NCI-H2171 treated with DMSO at 0.1 percent for 48 hours (cell line): ENCODE results near the gene KCNIP1.

Source experiments
- DNase-seq: peaks from one replicate; lab custom pipeline; 2025; lab: John Stamatoyannopoulos, UW

The KCNIP1 gene

DNA sequence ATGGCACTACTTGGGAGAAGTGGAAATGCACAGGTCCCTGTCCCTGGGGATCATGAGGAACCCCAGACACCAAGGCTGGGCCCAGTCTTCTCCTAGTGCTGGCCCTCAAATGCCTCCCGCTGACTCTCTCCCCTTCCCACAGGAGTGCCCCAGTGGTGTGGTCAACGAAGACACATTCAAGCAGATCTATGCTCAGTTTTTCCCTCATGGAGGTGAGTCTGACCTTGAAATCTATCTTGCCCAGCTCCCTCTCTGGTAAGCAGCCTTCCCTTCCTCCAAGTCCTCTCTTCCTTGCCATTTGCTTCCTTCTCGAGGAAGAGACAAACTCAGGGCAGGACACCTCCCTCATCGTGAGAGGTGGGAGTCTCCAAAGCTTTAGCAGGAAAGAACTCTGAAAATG, 216.4 kb downstream of the KCNIP1 start:
- no peak for DNase-seq

DNA sequence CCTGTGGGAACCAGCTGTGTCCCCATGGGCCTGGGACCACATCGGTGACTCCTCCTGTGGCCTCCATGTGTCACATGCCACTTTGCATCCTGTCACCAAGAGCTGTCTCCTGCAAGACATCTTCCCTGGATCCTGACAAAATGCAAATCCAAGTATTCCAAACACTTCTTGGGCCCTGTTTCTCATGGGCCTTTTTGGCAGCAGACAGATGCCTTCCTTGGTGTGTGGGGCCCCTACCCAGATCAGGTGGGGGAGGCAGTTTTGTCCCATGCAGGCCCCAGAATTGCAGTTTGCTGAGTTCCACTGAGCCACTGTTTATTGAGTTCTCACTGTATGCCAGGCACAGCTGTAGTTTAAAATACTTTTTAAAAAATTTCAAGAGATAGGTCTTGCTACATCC, 217.2 kb downstream of the KCNIP1 start:
- DNase-seq, result no peak

DNA sequence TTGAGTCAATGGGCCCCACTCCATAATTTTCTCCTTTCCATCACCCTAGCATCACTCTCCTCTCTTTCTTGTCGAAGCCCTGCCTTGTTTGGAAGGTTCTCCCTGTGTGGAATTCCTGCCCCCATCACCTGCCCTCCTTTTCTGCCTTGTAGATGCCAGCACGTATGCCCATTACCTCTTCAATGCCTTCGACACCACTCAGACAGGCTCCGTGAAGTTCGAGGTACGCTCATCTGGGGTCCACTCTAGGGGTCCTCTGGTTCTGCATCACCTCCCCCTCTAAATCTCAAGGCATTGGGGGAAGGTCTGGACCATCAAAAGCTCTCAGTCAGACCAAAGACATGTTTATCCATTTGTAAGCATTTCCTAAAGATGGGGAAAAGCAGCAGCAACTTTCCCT, 217.9 kb downstream of the KCNIP1 start:
- DNase-seq, result no peak

DNA sequence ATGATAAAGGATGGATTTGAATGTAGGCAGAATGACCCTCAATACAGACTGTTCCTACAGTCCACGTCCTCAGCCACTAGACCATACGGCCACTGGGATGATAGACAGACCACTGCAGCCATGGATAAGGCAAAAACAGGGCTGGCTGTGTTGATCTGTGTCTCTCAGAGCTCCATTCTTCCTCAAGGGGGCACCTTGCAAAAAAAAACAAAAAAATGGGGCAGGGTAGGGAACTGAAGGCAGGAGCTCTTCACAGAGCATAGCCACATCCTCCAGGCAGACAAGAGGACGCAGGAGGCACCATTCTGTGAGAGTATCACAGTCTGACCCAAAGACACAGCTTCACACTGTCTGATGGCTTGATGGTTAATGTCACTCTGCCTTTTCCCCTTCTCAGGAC, 218.5 kb downstream of the KCNIP1 start:
- no peak for DNase-seq

DNA sequence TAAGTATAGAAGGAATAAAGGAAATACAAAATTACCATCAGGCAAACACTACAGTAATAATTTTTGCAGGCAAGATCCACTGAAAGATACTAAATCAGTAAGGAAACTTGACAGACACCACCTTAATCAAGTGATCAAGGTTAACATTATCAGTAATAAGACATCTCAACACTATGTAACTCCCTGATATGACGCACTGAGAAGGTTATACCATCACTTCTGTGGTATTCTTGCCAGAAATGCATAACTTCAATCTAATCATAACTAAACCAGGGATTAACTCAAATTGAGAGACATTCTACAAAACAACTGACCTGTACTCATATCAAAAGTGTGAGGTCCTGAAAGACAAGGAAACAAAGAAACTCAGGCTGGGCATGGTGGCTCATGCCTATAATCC, 227.2 kb downstream of the KCNIP1 start:
- DNase-seq, result no peak

DNA sequence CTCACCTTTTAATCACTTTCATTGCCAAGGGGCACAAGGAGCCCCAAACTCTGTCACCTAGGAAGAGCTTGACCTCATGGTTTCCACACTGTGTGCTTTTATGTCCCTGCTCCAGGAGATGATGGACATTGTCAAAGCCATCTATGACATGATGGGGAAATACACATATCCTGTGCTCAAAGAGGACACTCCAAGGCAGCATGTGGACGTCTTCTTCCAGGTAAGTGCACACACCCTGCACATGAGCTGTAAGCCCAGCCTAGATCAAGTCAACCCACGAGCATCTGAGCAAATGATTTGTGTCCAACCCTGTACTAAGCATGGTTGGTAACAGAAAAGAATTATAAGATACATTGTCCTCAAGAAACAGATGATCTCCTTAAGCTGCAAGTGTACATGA, 228.9 kb downstream of the KCNIP1 start:
- no peak for DNase-seq

DNA sequence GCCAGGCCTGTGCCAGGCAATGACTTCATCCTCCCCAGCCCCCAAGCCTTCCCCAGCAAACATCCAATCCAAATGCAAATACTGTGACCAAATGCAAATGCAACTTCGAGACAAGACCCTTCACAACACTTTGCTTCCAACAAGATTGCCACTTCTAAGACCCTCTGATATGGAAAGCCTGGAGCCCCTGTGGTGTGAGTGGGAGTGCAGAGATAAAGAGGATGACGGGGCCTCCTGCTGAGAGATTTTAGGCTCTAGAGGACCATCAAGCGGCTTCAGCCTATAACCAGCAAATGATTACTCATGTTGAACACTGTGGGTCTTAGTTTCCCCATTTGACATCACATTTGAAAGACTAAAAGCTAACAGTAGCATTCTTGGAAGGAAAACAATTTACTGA, 233.1 kb downstream of the KCNIP1 start:
- DNase-seq, result no peak

DNA sequence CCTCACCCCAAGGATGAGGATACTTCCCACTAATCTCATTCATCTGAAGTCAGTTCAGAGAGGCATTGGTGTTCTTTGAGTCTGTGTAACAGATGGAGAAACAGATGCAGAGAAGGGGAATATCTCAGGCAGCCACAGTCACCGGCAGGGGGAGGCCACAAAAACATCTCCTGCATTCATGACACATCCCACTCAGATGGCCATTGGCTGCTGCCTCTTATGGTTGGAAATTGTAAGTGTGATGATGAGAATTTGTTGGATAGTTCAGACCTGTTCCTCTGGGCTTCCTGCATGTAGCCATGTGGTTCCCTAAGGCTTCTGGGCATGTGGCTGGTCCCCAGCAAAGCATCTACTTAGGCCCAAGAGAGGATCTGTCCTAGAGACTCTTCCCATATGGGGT, 233.8 kb downstream of the KCNIP1 start:
- peak; percentile 39 for DNase-seq

DNA sequence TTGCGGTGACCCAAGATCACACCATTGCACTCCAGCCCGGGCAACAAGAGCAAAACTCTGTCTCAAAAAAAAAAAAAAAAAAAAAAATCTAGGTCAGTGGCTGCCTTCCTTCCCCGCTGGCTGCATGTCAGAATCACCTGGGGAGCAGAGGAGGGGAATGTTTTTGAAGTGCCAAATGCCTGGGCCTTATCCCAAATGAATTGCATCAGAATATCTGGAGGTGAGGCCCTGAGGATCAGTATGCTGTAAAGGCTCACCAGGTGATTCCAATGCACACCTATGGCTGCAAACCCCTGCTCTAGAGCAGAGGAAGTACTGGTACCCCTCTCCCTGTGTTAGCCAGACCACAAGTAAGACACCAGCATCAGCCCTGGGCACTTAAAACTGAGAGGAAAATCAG, 235.0 kb downstream of the KCNIP1 start:
- DNase-seq, result no peak

DNA sequence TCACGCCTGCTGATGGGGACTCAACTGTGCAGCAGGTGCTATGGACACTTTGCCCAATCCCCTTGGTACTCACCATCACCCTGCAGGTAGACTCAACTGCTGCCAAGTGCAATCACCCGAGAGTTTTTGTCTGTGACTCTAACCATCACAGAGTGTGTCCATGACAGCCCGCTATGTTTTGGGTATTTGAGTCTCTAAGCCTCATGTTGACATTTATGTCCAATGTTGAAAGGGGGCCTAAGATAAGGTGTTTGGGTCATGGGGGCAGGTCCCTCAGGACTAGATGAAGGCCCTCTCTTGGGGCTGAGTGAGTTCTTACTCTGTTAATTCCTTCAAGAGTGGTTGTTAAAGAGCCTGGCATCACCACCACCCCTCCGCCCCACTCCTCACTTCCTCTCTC, 235.6 kb downstream of the KCNIP1 start:
- DNase-seq, result no peak

DNA sequence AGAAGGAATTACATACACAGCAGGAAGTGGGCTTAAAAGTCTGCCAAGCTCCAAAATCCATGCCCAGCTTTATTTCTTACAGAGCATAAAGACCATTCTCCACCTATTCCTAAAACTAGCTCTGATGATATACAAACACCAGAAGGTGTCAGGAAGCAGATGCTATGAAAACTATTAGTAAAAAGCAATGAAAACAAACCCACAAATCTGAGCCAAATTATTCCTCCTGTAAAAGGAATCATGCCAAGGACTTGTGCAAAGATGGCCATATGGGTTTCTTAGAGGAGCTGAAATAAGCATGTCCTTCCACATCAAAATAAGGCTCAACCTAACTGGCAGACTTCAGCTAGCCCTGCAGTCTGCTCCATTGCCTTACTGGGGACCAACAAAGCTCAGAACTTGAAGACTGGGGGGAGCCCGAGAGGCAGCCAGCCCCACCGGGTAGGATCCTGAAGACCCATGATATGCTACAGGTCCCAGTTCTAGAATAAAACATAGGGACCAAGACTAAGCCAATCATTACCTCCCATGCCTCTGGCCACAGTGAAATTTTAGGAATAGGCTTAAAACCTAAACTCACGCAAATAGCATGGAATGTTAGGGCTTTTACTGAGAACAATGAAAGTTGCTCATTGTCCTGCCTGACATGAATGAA, 236.9 kb downstream of the KCNIP1 start:
- DNase-seq, result peak; percentile 29

DNA sequence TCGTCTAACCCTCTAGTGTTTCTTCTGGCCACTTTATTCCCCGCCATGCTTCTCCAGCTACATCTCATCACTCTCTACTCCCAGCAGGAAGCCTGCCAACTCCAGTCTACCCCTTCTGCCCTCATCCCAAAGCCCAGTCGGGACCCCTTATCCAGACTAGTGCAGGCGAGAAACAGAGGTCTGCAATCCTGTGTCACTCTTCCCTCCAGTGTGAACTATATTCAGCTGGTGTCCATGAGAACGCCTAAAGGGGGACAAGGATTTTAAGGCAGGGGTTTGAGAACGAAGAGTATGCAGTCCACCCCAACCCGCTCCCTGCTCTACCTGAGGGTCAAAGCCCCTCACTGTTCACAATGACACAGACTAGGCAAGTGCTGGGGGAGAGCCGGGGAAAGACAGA, 238.0 kb downstream of the KCNIP1 start:
- DNase-seq, result no peak

DNA sequence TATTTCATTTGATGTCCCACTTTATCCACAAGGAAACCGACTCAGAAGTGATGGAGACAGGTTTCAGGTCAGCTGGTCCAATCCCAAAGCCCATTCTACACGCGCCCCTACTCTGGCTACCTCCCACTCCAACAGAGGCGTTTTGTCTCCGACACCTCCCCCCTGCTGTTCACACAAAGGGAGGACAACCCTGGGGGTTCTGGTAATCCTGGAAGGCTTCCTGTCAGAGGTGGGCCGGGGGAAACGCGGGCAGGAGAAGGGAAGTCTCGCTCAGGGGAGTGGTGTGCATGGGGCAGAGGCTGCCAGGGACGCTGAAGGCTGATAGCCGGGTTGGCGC, 240.0 kb downstream of the KCNIP1 start:
- no peak for DNase-seq

DNA sequence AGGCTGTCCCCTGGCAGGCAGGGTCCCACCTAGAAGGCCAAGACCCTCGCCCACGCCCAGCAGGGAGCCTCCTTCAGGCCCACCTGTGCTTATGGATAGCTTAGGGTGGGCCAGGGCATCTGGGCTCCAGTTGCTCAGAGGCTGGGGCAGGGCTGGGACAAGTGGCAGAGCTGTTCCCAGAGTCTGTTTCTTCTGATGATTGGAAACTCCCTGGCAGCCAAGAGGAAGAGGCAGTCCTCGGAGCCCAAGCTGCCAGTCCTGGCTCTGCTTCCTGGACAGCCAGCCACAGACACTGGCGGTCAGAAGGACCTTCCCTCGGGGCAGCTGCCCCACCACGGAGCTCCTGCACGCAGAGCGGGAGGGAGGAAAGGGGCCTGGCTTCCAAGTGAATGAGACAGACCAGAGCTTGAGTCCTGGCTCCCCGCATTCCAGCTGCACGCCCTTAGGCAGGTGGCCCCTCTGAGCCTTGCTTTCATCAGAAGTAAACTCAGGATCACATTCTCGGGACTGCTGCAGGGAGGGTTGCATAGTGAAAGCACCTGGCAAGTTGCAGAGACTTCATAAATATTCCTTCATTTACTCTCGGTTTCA, 241.8 kb downstream of the KCNIP1 start:
- DNase-seq, result no peak

DNA sequence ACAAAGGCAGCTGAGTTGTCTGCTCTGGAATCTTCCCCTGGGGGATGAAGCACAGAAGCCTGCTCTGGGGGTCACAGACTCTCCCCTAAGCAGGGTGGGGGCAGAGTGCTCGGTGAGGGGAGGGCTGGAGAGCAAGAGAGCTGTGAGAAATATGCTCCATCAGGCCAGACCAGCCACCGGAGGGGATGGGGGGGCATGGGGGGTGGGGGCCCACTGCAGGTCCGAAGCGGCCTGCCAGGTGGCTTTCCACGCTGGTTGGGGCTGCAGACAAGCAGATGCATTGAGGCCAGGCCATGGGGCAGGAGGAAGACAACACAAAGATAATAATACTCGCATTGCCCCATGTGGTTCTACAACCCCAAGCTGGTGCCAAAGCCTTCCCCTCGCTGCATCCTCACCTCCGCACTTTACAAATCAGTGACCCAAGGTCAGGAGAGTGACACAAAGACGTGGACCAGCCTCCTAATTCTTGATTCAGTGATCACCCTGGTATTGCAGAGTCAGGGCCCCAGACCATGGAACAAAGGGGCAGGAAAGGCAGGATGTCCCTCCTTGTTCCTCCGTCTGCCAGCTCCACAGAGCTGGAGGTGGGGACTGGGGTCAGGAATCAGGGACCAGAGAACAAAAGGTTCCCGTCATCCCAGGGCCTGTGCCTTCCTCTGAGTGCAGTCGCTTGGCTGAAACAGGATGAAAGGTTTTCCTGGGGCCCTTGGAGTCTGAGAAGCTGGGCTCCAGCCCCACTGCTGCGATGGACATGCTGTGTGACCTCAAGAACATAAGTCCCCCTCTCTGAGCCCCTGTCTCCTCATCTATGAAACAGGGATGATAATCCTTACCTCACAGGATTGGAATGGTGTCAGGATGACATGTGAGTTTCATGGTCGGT, 242.5 kb downstream of the KCNIP1 start:
- DNase-seq, result no peak

DNA sequence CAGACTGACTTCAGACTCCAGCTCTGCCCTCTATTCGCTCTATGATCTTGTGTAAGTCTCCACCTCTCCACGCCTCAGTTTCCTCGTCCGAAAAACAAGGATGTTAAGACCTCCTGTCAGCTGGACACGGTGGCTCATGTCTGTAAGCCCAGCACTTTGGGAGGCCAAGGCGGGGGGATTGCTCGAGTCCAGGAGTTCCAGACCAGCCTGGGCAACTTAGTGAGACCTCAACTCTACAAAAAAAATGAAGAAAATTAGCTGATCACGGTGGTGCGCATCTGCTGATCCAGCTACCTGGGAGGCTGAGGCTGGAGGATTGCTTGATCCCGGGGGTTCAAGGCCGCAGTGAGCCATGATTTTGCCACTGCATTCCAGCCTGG, 243.1 kb downstream of the KCNIP1 start:
- DNase-seq, result no peak

DNA sequence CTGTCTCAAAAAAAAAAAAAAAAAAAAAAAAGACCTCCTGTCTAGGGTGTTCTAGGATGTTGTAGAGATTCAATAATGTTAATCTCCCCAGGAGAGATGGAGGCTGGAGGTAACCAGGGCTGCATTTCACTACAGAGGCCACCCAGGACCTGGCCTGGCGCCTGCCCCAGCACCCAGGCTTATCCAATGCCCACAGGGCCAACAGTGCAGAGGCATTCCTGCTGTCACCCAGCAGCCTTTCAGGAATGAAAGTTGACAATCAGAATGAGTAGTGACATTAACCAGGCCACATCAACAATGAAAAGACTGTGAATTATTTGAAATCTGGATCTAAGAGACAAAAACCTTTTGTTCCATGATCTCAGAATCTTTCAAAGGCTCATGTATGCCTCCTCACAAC, 243.5 kb downstream of the KCNIP1 start:
- DNase-seq, result no peak

DNA sequence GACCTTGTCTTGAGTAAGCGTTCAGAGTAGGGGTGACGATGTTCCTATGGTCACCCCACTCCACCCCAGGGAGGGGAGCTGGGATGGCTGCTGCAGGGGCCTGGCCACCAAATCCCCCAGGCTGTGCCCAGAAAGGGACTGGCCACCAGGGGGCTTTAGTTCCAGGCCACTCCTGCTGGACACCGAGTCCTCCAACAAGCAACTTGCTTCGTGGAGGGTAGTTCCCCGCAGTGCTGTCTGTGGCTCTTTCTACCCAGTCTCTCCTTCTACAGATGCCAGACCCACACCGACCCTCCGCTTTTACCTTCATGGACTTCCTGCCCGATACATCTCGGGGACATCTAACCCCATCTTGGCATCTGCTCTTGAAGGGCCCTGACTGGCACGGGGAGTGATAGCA, 244.0 kb downstream of the KCNIP1 start:
- no peak for DNase-seq

DNA sequence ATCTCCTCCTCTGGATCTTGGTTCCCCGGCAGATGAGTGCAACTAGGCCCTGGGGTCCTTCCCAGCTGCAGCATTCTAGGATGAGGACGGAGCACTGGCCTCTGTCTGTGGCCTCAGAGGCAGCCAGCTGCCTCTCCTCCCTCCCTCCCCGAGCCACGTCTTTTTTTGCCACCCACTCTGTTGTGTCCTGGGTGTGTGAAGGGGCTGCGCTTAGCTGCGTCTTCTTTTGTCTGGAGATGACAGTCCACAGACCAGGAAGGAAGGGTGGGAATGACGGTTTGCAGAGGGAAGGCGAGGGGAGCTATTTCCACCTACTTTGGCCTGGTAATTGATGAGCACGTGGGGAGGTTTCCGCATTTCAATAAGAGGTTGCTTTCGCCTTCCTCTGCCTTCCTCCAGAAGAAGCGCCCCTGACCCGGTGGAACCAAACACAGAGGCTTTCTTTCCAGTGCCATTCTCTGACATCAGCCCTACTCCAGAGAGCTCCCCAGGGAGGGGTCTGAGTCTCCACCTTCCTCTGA, 245.2 kb downstream of the KCNIP1 start:
- no peak for DNase-seq

DNA sequence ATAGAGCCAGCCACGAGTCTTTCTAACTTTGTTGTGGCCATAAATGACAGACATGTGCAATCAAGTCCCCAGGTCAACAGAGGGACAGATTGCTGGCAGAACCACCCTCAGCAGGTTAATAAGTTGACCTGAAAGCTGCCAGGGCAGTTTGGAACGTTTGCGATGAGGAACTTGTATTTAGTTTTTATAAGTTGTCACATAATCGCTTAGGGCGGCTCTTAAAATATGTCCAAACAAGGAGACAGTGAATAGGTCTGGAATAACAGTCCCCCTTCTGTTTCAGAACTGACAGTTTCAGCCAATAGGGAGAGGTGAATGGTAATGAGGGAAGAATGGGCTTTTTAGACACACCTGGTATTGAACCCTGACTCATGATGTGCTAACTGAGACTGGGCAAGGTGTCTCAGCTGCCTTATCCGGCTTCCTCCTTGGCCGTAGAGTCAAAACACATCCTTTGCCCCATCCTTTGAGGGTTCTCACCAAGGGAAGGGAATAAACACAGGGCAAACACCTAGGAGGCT, 246.2 kb downstream of the KCNIP1 start:
- DNase-seq, result no peak

DNA sequence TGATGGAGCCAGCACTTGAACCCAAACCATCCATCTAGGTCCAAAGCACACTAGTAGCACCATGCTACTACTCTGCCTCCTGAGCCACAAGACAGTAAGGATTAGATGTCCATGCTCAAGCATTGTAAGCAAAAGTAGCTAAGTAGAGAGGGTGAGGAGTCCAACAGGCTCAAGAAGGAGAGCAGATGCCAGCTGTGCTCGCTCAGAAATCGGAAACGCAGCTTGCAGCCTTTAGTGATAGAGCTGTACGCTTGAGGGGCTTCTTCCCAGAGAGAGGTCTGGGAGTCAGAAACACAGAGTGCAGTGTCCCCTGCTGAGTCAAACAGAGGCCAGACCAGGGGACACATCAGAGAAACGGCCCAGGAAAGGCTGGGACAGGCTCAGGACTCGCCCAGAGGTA, 247.0 kb downstream of the KCNIP1 start:
- DNase-seq, result no peak

DNA sequence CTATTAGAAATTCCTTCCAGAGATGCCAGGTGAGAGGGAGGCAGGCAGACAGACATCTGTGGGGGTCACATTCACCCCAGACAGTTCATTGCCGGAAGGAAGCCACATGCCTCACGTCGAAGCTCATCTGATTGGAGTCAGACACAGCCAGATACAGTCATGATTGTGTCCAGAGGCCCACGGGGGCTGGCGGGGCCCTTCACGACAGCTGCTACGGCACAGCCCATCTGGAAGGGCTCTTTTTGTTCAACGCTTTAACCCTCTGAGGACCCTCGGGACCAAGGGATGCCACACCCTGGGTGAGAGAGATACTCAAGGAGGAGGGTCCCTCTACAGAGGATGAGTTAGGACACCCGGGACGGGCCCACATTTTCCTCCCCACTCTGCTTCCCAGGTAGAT, 247.8 kb downstream of the KCNIP1 start:
- peak; percentile 68 for DNase-seq
